ENCODE results near the gene RAB3C. TPM values are rescaled to one million over a fixed set of nuclear protein-coding genes. Genes with fewer than 3 reads are reported as not detected.
A peak's percentile ranks its signal among the peaks of the same experiment; 100 is the strongest.
"Not testable (repeated sequence)": the region's sequence is repeated elsewhere in the genome, so short reads cannot be mapped to it uniquely, and the experiment has no call there.

RAB3C gene
- total RNA-seq, 8 experiments from 2014 or later: 0.10 to 114 (median 50.3) TPM; not detected in 1

GRCh38 chr5:58670582-58670981, 87.7 kb downstream of the RAB3C start:
- 7 to 100% (median 43%) methylated on average over 1 to 2 of the region's 2 CpGs; no CpG with 5 or more reads in 4 of the 10 experiments for WGBS, 10 experiments
- ATAC-seq (replicated peaks in 6 of 8): peak in 5 of 8 experiments; percentile 40 to 73 (median 49)
- no peak overlapping the region for H3K4me3 ChIP-seq
- in situ Hi-C loops (cut with MboI; ENCODE audit: low pct_unique_long_range_greater_than_20kb in 2 of 9, low sequenced_read_pairs in 9 of 9, unreplicated experiment in 9 of 9): no loop called here
- peaks cover 4 to 44% of the 10 kb centered on the region in 2 donors for H3K4me1 ChIP-seq (replicated peaks in 1 of 2)
- no peak overlapping the region for H3K27ac ChIP-seq

GRCh38 chr5:58671155-58671554, 88.3 kb downstream of the RAB3C start:
- WGBS, 10 experiments: 9 to 100% (median 90%) methylated on average over 1 to 4 of the region's 4 CpGs
- ATAC-seq (replicated peaks in 6 of 8): no peak
- in situ Hi-C loops (cut with MboI; ENCODE audit: low pct_unique_long_range_greater_than_20kb in 2 of 9, low sequenced_read_pairs in 9 of 9, unreplicated experiment in 9 of 9): no loop called here
- Histone ChIP-seq H3K4me1 (replicated peaks in 1 of 2) (peaks cover 4 to 38% of the 10 kb centered on the region in 2 donors), H3K4me3 (no peak overlapping the region), H3K27ac (no peak overlapping the region)

- WGBS, 10 experiments: 0 to 100% (median 74%) methylated on average over 1 to 2 of the region's 2 CpGs; no CpG with 5 or more reads in 1 of the 10 experiments
- peaks cover 0 to 26% of the 10 kb centered on the region in 2 donors for H3K4me1 ChIP-seq (replicated peaks in 1 of 2)
- no peak overlapping the region for H3K4me3 ChIP-seq
- in situ Hi-C loops (cut with MboI; ENCODE audit: low pct_unique_long_range_greater_than_20kb in 2 of 9, low sequenced_read_pairs in 9 of 9, unreplicated experiment in 9 of 9): no loop called here
- no peak for ATAC-seq (replicated peaks in 6 of 8)
- H3K27ac ChIP-seq: no peak overlapping the region
Measured at GRCh38 chr5:58672521-58672920, 89.6 kb downstream of the RAB3C start.

- peak in 1 of 8 experiments; percentile 43 for ATAC-seq (replicated peaks in 6 of 8)
- no peak overlapping the region for H3K4me3 ChIP-seq
- no peak overlapping the region for H3K27ac ChIP-seq
- WGBS, 10 experiments: 0 to 100% (median 81%) methylated on average over 1 to 2 of the region's 2 CpGs; no CpG with 5 or more reads in 1 of the 10 experiments
- H3K4me1 ChIP-seq (replicated peaks in 1 of 2): peaks cover 0 to 22% of the 10 kb centered on the region in 2 donors
- in situ Hi-C loops (cut with MboI; ENCODE audit: low pct_unique_long_range_greater_than_20kb in 2 of 9, low sequenced_read_pairs in 9 of 9, unreplicated experiment in 9 of 9): no loop called here
Measured at GRCh38 chr5:58674070-58674469, 91.2 kb downstream of the RAB3C start.

- WGBS, 10 experiments: 0 to 80% (median 60%) methylated on average over 1 to 2 of the region's 2 CpGs; no CpG with 5 or more reads in 1 of the 10 experiments
- H3K4me1 ChIP-seq (replicated peaks in 1 of 2): peaks cover 0 to 22% of the 10 kb centered on the region in 2 donors
- ATAC-seq (replicated peaks in 6 of 8): no peak
- in situ Hi-C loops (cut with MboI; ENCODE audit: low pct_unique_long_range_greater_than_20kb in 2 of 9, low sequenced_read_pairs in 9 of 9, unreplicated experiment in 9 of 9): no loop called here
- no peak overlapping the region for H3K27ac ChIP-seq
- H3K4me3 ChIP-seq: no peak overlapping the region
Measured at GRCh38 chr5:58674711-58675110, 91.8 kb downstream of the RAB3C start.

- H3K4me3 ChIP-seq: no peak overlapping the region
- no peak overlapping the region for H3K27ac ChIP-seq
- no peak for ATAC-seq (replicated peaks in 6 of 8)
- in situ Hi-C loops (cut with MboI; ENCODE audit: low pct_unique_long_range_greater_than_20kb in 2 of 9, low sequenced_read_pairs in 9 of 9, unreplicated experiment in 9 of 9): no loop called here
- peaks cover 0 to 16% of the 10 kb centered on the region in 2 donors for H3K4me1 ChIP-seq (replicated peaks in 1 of 2)
- 0 to 100% (median 79%) methylated on average over 1 of the region's 1 CpG; no CpG with 5 or more reads in 2 of the 10 experiments for WGBS, 10 experiments
Measured at GRCh38 chr5:58675341-58675740, 92.5 kb downstream of the RAB3C start.

- WGBS, 10 experiments: 38 to 100% (median 76%) methylated on average over 1 to 2 of the region's 2 CpGs; no CpG with 5 or more reads in 1 of the 10 experiments
- Histone ChIP-seq H3K4me3 (no peak overlapping the region), H3K4me1 (replicated peaks in 1 of 2) (peaks cover 0 to 4% of the 10 kb centered on the region in 2 donors), H3K27ac (no peak overlapping the region)
- ATAC-seq (replicated peaks in 6 of 8): no peak
- in situ Hi-C loops (cut with MboI; ENCODE audit: low pct_unique_long_range_greater_than_20kb in 2 of 9, low sequenced_read_pairs in 9 of 9, unreplicated experiment in 9 of 9): no loop called here
Measured at GRCh38 chr5:58677650-58678049, 94.8 kb downstream of the RAB3C start.

- Histone ChIP-seq H3K4me1 (replicated peaks in 1 of 2) (peaks cover 0 to 4% of the 10 kb centered on the region in 2 donors), H3K4me3 (no peak overlapping the region), H3K27ac (no peak overlapping the region)
- 29 to 100% (median 94%) methylated on average over 2 of the region's 2 CpGs; no CpG with 5 or more reads in 5 of the 10 experiments for WGBS, 10 experiments
- in situ Hi-C loops (cut with MboI; ENCODE audit: low pct_unique_long_range_greater_than_20kb in 2 of 9, low sequenced_read_pairs in 9 of 9, unreplicated experiment in 9 of 9): no loop called here
- no peak for ATAC-seq (replicated peaks in 6 of 8)
Measured at GRCh38 chr5:58680503-58680902, 97.6 kb downstream of the RAB3C start.

GRCh38 chr5:58681943-58682342, 99.1 kb downstream of the RAB3C start:
- WGBS, 10 experiments: 14 to 97% (median 77%) methylated on average over 1 to 5 of the region's 5 CpGs; no CpG with 5 or more reads in 1 of the 10 experiments
- Histone ChIP-seq H3K4me3 (no peak overlapping the region), H3K4me1 (replicated peaks in 1 of 2) (peaks cover 0 to 4% of the 10 kb centered on the region in 2 donors), H3K27ac (no peak overlapping the region)
- ATAC-seq (replicated peaks in 6 of 8): no peak
- in situ Hi-C loops (cut with MboI; ENCODE audit: low pct_unique_long_range_greater_than_20kb in 2 of 9, low sequenced_read_pairs in 9 of 9, unreplicated experiment in 9 of 9): no loop called here

- WGBS, 10 experiments: 67 to 100% (median 91%) methylated on average over 1 to 2 of the region's 2 CpGs; no CpG with 5 or more reads in 2 of the 10 experiments
- H3K27ac ChIP-seq: no peak overlapping the region
- in situ Hi-C loops (cut with MboI; ENCODE audit: low pct_unique_long_range_greater_than_20kb in 2 of 9, low sequenced_read_pairs in 9 of 9, unreplicated experiment in 9 of 9): no loop called here
- no peak for ATAC-seq (replicated peaks in 6 of 8)
- no peaks in the 10 kb centered on the region for H3K4me1 ChIP-seq (replicated peaks in 1 of 2)
- no peak overlapping the region for H3K4me3 ChIP-seq
Measured at GRCh38 chr5:58683567-58683966, 100.7 kb downstream of the RAB3C start.

- Histone ChIP-seq H3K4me1 (replicated peaks in 1 of 2) (no peaks in the 10 kb centered on the region), H3K27ac (no peak overlapping the region), H3K4me3 (no peak overlapping the region)
- no peak for ATAC-seq (replicated peaks in 6 of 8)
- WGBS, 10 experiments: 0 to 100% (median 79%) methylated on average over 1 to 2 of the region's 2 CpGs
- in situ Hi-C loops (cut with MboI; ENCODE audit: low pct_unique_long_range_greater_than_20kb in 2 of 9, low sequenced_read_pairs in 9 of 9, unreplicated experiment in 9 of 9): no loop called here
Measured at GRCh38 chr5:58687079-58687478, 104.2 kb downstream of the RAB3C start.

- in situ Hi-C loops (cut with MboI; ENCODE audit: low pct_unique_long_range_greater_than_20kb in 2 of 9, low sequenced_read_pairs in 9 of 9, unreplicated experiment in 9 of 9): no loop called here
- no peak for ATAC-seq (replicated peaks in 6 of 8)
- no peak overlapping the region for H3K4me3 ChIP-seq
- H3K4me1 ChIP-seq (replicated peaks in 1 of 2): no peaks in the 10 kb centered on the region
- no peak overlapping the region for H3K27ac ChIP-seq
Measured at GRCh38 chr5:58687595-58687994, 104.7 kb downstream of the RAB3C start.

GRCh38 chr5:58699088-58699761, 116.3 kb downstream of the RAB3C start:
- H3K27ac ChIP-seq; ATAC-seq (replicated peaks in 6 of 8); in situ Hi-C loops (cut with MboI; ENCODE audit: low pct_unique_long_range_greater_than_20kb in 2 of 9, low sequenced_read_pairs in 9 of 9, unreplicated experiment in 9 of 9); H3K4me1 ChIP-seq (replicated peaks in 1 of 2); H3K4me3 ChIP-seq: not testable (repeated sequence)
- 29 to 100% (median 100%) methylated on average over 1 to 2 of the region's 5 CpGs; no CpG with 5 or more reads in 3 of the 10 experiments for WGBS, 10 experiments

- WGBS, 10 experiments: 0 to 100% (median 87%) methylated on average over 1 to 5 of the region's 6 CpGs; no CpG with 5 or more reads in 2 of the 10 experiments
- no peak overlapping the region for H3K27ac ChIP-seq
- no peaks in the 10 kb centered on the region for H3K4me1 ChIP-seq (replicated peaks in 1 of 2)
- H3K4me3 ChIP-seq: no peak overlapping the region
- in situ Hi-C loops (cut with MboI; ENCODE audit: low pct_unique_long_range_greater_than_20kb in 2 of 9, low sequenced_read_pairs in 9 of 9, unreplicated experiment in 9 of 9): no loop called here
- no peak for ATAC-seq (replicated peaks in 6 of 8)
Measured at GRCh38 chr5:58699762-58700118, 116.9 kb downstream of the RAB3C start.
